ENCODE measurements around the gene FNDC3B.

Gene FNDC3B

GRCh38 chr3:172305552-172305951 lies 266.2 kb downstream of the FNDC3B start:
- no peak for DNase-seq (ENCODE audit: low read depth in 1 of 2, low spot score in 1 of 2)

- DNase-seq (ENCODE audit: low read depth in 1 of 2, low spot score in 1 of 2), result no peak
Observed at GRCh38 chr3:172305974-172306373, 266.6 kb downstream of the FNDC3B start.

GRCh38 chr3:172307141-172307560 lies 267.8 kb downstream of the FNDC3B start:
- no peak for DNase-seq (ENCODE audit: low read depth in 1 of 2, low spot score in 1 of 2)

GRCh38 chr3:172309059-172309458 lies 269.7 kb downstream of the FNDC3B start:
- DNase-seq (ENCODE audit: low read depth in 1 of 2, low spot score in 1 of 2), result no peak

- no peak for DNase-seq (ENCODE audit: low read depth in 1 of 2, low spot score in 1 of 2)
Observed at GRCh38 chr3:172309741-172310427, 270.5 kb downstream of the FNDC3B start.

- DNase-seq (ENCODE audit: low read depth in 1 of 2, low spot score in 1 of 2), result no peak
Observed at GRCh38 chr3:172310428-172310760, 271.0 kb downstream of the FNDC3B start.

GRCh38 chr3:172311217-172311616 lies 271.8 kb downstream of the FNDC3B start:
- DNase-seq (ENCODE audit: low read depth in 1 of 2, low spot score in 1 of 2), result no peak

GRCh38 chr3:172312001-172312400 lies 272.6 kb downstream of the FNDC3B start:
- DNase-seq (ENCODE audit: low read depth in 1 of 2, low spot score in 1 of 2), result no peak

- no peak for DNase-seq (ENCODE audit: low read depth in 1 of 2, low spot score in 1 of 2)
Observed at GRCh38 chr3:172312711-172313110, 273.3 kb downstream of the FNDC3B start.

GRCh38 chr3:172313671-172314070 lies 274.3 kb downstream of the FNDC3B start:
- DNase-seq (ENCODE audit: low read depth in 1 of 2, low spot score in 1 of 2), result no peak

GRCh38 chr3:172314591-172315160 lies 275.3 kb downstream of the FNDC3B start:
- DNase-seq (ENCODE audit: low read depth in 1 of 2, low spot score in 1 of 2), result no peak

GRCh38 chr3:172315401-172316091 lies 276.2 kb downstream of the FNDC3B start:
- DNase-seq (ENCODE audit: low read depth in 1 of 2, low spot score in 1 of 2), result no peak

- no peak for DNase-seq (ENCODE audit: low read depth in 1 of 2, low spot score in 1 of 2)
Observed at GRCh38 chr3:172316758-172317157, 277.4 kb downstream of the FNDC3B start.

- DNase-seq (ENCODE audit: low read depth in 1 of 2, low spot score in 1 of 2), result no peak
Observed at GRCh38 chr3:172317481-172317880, 278.1 kb downstream of the FNDC3B start.

- no peak for DNase-seq (ENCODE audit: low read depth in 1 of 2, low spot score in 1 of 2)
Observed at GRCh38 chr3:172317984-172318383, 278.6 kb downstream of the FNDC3B start.

GRCh38 chr3:172319595-172319994 lies 280.2 kb downstream of the FNDC3B start:
- no peak for DNase-seq (ENCODE audit: low read depth in 1 of 2, low spot score in 1 of 2)

GRCh38 chr3:172320468-172320867 lies 281.1 kb downstream of the FNDC3B start:
- DNase-seq (ENCODE audit: low read depth in 1 of 2, low spot score in 1 of 2), result no peak

- no peak for DNase-seq (ENCODE audit: low read depth in 1 of 2, low spot score in 1 of 2)
Observed at GRCh38 chr3:172321035-172321434, 281.7 kb downstream of the FNDC3B start.

- DNase-seq (ENCODE audit: low read depth in 1 of 2, low spot score in 1 of 2), result no peak
Observed at GRCh38 chr3:172323894-172324610, 284.7 kb downstream of the FNDC3B start.

GRCh38 chr3:172324611-172325203 lies 285.3 kb downstream of the FNDC3B start:
- DNase-seq (ENCODE audit: low read depth in 1 of 2, low spot score in 1 of 2), result no peak

GRCh38 chr3:172325461-172325860 lies 286.1 kb downstream of the FNDC3B start:
- DNase-seq (ENCODE audit: low read depth in 1 of 2, low spot score in 1 of 2), result no peak

GRCh38 chr3:172326993-172327392 lies 287.6 kb downstream of the FNDC3B start:
- no peak for DNase-seq (ENCODE audit: low read depth in 1 of 2, low spot score in 1 of 2)
